Stimulated activated CD4-positive, alpha-beta T cell treated with anti-CD3 and anti-CD28 coated beads, Interleukin-12 subunit alpha, Interleukin-12 subunit beta, amount 100 ng/mL, for 48 hours (primary cell): Measurements from ENCODE around the gene RPTOR.
"Not testable (repeated sequence)": the region's sequence is repeated elsewhere in the genome, so short reads cannot be mapped to it uniquely, and the experiment has no call there.

ENCODE experiments used
- DNase-seq, 3 donors: peaks; one replicate each; pipeline ENCODE4 v3.0.0-alpha.2; 2020; ENCODE audit warnings: low read depth in 2 of 3, low spot score in 1 of 3

The RPTOR gene

DNA sequence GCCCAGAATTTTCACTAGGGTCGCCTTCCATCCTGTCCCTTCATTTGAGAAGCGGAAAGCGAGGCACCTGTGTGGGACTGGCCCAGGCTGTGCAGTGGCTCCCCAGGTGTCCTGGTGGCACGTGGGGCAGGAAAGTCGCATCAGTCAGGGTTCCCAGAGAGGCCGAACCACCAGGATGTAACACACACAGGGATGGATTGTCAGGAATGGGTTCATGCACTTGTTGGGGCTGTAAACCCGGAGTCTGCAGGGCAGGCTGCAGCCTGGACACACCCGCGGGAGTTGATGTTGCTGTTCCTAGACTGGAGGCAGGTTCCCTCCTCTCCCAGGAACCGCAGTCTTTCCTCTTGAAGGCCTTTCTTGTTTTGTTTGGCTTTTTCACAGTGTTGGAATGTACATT, 30.7 kb upstream of the RPTOR start:
- no peak for DNase-seq

DNA sequence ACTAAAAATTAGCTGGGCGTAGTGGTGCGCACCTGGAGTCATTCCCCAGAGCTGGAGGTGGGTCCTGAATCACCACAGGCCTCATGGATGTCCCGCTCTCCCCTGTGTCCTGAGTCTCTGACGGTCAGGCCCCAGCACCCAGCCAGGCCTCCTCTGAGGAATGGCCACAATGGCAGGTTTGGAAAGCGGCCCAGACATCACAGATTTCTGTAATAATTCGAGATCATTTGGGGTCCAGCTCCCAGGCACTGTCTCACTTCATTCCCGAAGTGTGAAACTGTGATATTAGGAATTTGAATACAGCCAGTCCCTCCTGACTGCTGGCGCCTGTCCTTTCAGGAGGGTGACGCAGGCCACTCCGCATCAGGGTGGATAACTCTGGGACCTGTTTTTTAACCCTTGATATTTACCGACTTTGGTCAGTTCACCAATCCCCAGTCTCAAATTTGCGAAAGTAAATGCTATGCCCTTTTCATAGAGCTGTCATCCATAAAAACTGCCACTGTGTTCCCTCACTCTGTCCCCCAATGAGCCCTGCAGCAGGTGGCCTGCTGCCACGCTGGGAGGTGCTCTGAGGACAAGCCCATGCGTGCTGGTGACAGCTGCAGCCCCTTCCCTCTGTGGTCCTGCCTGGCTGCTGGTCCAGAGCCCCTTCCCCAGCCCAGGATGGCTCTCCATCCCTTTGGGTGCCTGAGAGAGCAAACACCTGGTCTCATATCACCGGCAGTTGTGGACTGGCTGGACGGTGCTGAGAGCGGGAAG, 28.3 kb upstream of the RPTOR start:
- no peak for DNase-seq

DNA sequence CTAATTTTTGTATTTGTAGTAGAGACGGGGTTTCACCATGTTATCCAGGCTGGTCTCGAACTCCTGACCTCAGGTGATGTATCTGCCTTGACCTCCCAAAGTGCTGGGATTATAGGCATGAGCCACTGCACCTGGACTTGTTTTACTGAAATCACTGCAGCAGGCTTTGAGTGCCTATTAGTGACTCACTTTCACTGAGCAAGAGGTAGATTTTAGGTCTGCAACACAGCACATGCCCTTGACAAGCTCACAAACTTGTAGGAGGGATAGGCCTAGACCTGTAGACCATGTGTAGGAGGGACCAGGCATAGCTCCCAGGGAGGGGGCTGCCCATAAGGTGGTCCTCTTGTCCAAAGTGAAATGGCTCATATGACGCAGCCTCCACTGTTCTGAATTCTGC, 27.0 kb upstream of the RPTOR start:
- DNase-seq = no peak

DNA sequence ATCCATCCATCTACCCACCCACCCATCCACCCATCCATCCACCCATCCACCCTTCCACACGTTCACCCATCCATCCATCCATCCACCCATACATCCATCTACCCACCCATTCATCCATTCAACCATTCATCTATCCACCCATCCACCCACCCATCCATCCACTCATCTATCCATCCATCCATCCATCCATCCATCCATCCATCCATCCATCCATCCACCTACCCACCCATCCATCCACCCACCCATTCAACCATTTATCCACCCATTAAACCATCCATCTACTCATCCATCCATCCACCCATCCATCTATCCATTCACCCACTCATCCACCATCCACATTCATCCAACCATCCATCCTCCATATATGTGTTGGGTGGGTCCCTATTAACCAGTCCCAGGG, 26.2 kb upstream of the RPTOR start:
- no peak for DNase-seq

DNA sequence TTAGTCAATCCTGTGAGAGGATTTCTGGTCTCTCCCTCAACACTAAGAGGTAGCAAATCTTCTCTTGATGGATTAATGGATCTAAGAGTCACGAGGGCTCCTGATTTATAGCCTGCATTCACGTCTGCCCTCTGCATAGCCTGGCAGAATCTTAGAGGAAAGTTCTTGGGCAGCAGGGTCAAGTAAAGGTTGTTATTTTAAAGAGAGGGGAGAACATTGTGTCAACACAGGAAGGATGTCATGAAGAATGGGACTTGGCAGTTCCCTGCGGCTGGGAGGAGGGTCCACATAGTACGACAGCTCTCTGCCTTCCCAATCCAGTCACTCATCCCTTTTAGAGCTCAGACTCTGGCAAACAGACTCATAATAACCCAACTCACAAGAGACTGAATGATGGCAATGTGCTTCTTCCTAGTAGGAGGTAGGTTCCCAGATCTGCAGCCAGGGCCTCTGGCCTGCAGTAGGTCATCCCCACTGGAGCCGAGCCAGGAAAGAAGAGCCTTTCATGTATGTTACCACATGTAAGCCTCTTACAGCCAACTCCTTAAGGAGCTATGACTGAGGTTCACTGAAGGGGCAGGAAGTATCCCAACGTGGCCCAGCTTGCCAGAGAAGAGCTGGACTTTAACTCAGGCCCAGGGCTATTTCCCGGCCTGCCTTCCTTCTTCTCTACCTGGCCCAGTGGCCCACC, 25.4 kb upstream of the RPTOR start:
- DNase-seq = no peak

DNA sequence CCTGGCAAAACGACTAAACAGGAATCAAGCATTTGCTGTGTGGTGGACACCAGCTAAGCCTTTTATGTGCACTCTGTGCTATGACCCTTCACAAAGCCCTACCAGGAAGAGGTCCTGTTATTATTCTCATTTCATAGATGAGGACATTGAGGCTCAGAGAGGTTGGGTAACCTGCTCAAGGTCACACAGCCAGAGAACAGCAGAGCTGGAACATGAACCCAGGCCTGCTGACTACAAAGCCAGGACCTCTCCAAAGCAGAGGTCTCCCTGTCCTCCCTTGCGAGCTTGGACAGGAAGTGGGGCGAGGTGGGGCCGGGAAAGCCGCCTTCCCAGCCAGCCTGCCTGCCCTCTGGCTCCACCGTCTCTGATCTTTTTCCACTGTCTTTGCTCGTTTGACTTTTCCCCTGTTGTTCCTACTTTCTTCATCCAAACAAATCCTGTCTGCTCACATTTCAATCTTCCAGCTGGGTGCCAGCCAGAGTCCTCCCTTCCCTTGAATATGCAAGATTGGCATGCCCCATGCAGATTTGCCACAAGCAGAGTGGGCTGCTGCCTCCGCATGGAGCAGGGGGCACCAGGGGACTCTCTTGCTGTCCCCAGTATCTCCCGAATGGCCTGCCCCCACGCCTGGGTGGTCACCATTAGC, 23.7 kb upstream of the RPTOR start:
- DNase-seq = no peak

DNA sequence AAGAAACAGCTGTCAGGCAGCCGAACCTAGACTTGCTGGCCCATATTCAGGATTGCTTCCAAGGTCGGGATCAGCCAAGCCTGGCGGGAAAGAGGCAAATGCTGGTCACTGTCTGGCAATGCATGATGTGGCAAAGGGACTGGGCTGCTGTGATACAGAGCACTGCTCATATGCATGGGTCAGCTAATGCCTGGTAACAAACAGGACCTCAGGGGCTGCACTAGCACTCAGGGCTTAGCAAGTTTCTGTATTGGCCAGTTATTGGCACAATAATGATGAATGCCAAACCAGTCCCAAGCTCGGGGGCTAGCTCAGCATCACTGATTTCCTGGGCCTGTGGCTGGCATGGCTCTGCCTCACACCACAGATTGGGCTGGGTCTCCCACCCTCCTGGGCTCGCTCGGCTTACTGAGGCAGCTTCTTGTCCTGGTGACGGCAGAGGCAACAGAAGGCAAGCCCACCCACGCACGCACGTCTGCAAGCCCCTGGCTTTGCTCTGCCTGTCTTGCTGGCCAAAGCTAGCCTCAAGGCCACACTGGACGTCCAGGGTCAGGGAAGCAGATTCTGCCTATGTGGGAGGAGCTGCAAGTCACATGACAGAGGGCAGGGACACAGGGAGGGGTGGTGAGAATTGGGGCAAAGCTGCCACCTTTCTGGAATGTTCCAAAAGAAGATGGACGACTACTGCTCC, 21.4 kb upstream of the RPTOR start:
- DNase-seq = no peak

DNA sequence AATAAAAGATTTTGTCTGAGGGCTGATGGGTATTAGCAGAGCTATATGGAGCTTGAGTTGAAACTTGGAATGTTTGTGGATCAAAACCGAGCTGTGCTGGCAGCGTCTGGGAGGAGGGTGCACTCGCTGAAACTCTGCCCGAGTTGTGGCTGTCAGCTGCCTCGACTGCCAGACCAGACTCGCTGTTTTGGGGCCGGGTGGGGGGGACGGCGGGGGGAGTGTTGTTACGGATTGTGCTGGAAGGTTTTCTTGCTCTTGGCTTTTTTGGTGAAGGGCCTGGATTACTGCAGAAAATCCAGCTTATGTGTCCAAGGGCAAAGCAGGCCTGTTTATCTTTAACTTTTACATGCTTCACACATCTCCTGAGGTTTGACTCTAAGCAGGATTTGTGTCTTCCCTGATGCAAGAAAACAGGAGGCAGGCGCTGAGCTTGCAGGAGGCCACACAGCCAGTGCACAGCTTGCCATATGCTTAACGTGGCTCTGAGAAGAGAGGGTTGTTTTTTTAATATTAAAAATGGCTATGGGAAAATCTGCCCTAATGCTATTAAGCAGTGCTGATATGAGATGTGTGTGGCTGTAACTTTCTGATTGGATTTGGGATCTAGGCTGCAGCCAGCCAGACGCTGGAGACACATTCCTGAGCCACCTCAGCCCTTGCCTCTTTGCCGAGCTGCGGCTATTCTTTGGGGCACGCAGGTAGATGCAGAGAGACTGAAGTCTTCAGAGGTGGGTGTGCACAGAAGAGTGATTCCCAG, 20.5 kb upstream of the RPTOR start:
- no peak for DNase-seq

DNA sequence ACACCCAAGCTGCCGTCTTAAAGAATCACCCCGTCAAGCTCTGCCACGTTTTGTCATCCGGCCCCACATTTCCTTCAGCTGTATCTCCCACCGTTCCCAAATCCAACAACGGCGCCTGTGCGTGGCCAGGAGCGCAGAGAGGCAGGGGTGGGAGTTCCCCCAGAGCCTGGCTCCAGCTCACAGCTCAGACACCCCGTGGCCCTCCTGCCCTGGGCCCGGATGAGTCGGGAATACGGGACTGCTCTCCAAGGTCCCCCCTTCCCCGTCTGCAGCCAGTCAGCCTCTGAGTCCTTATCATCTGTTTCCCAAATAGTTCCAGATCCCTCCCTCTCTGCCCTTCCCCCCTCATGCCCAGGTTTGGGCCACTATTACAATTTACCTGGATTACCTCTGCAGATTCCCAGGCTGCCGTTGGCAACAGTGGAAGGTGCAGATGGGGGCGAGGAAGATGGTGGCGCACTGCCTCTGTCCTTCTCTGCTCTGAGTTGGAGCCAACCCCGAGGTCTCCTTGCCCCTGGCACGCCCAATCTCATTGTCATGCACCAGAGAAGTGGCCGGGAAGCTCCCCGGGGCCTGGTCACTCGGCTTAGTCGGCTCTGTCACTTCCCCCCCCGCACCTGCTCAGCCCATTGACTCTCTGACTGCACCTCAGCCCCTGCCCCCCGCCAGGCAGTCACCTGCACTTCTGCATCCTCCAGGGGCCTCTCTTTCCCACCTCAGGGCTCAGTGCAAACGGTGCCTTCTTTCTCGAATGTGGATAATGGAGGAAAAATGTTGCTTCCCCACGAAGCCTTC, 18.3 kb upstream of the RPTOR start:
- no peak for DNase-seq

DNA sequence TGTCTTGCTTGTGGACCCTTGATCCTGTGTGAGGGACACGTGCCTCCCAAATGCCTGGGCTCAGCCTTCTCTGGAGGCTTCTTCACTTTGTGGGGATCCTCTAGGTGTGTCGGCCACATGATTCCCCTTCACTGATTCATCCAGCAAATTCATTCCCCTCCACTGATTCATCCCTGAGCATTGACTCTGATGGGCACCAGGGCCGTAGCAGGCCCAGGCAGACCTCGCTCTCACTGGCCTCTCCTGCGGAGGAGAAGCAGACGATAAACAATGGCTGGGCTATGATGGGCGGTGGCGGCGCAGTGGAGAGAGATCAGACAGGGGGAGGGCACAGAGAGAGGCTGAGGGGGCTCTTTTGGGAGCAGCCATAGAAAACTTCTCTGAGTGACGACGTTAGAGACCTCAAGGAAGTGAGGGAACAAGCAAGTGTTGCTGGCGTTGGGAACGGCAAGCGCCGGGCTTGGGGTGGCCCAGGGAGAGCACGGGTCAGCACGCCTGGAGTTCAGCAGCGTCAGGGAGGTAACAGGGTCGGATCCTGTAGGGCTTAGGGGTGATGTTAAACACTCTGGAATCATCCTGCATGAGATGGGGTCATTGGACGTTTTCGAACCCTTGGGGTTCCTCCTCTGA, 17.5 kb upstream of the RPTOR start:
- DNase-seq = no peak

DNA sequence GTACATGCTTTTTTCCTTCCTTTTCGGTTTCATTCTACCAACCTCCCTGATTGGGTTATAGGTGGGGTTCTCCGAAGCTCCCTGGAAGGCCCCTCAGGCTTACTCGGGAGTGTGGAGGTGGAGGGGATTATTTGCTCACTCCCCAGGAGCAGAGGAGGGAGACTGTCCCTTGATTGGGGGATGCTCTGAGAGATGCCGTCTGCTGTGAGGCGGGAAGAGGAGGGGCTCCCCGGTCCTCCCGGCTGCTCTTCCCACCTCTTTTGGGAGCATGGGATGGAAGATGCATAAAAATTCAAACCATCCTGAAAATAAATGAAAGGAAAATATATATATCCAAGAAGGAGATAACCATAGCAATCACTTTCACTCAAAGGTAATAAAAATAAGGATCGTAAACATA, 16.1 kb upstream of the RPTOR start:
- DNase-seq = no peak

DNA sequence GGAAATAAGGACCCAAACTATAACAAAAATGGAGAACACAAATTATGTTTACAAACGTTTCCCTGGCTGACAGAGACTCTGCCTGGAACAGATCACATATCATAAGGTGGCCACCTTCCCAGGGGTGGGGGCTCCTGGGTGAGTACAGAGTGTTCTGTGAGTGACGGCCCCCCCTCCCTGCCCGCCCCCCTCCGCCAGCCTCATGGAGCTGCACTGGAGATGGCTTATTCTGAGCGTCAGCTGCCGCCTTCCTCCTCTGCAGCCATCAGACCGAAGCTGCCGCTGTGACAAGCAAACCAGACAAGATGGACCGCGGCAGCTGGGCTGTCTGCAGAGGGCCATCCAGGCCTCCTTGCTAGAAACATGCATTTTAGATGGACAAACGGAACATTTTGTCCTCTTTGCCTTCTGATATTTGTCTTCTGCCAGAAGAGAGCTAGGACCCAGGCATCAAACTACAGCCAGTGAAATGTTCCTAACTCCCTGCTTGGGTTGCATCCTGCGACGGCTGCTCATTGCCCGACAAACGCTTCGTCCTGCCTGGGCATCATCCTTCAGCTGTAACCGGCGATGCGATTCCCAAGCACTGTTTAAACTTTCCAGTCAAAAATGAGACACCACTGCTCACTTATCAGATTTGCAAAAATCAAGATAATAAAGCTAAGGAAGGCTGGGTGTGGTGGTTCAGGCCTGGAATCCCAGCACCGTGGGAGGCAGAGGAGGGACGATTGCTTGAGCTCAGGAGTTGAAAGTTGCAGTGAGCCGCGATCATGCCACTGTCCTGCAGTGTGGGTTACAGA, 15.3 kb upstream of the RPTOR start:
- no peak for DNase-seq

DNA sequence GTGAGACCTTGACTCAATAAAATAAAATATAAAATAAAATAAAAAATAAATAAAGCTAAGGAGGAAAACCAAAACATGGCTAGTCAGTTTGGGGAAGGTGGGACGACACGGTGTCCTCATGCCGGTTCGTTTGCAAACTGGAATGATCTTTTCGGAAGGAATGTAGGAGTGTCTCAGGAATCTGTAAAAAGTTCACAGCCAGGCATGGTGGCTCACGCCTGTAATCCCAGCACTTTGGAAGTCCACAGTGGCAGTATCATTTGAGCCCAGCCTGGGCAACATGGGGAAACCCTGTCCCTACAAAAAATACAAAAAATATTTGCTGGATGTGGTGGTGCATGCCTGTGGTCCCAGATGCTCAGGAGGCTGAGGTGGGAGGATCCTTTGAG, 14.7 kb upstream of the RPTOR start:
- DNase-seq = no peak

DNA sequence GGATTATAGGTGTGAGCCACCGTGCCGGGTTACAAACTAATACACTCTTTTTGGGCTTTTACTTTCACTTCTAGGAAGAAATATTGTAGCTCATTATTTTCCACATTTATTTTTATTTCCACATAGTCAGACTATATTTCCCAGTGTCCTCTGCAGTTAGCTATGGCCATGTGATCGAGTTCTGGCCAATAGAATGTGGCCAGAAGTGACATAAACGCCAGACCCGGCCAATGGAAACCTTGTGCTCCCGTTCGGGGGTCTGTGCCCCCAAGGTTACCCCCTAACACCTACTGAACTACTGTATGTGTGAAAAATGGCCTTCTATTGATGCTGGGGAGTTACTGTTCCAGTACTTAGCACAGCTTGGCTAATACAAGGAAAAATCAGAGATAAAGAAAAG, 13.2 kb upstream of the RPTOR start:
- DNase-seq = no peak

DNA sequence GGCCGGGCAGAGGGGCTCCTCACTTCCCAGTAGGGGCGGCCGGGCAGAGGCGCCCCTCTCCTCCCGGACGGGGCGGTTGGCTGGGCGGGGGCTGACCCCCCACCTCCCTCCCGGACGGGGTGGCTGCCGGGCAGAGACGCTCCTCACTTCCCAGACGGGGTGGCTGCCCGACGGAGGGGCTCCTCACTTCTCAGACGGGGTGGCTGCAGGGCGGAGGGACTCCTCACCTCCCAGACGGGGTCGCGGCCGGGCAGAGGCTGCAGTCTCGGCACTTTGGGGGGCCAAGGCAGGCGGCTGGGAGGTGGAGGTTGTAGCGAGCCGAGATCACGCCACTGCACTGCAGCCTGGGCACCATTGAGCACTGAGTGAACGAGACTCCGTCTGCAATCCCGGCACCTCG, 7.3 kb upstream of the RPTOR start:
- DNase-seq = not testable (repeated sequence)

DNA sequence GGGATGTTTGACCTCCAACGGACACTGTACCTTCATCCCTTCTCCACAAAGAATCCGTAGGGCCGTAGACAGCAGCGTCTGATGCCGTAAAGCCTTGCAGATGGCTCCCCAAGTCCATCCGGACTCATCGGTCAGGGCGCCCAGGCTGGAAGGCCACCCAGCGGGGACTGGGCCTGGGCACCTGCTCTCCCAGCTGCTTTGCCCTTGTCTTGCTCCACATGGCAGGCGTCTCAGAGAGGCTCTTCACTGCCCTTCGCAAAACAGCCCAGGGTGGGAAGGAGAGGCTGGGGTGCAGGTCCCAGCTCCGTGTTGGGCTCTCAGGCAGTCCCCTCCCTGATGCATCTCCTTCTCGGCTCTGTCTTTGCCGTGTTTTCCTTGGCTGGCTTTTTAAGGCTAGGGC, 6.2 kb upstream of the RPTOR start:
- no peak for DNase-seq

DNA sequence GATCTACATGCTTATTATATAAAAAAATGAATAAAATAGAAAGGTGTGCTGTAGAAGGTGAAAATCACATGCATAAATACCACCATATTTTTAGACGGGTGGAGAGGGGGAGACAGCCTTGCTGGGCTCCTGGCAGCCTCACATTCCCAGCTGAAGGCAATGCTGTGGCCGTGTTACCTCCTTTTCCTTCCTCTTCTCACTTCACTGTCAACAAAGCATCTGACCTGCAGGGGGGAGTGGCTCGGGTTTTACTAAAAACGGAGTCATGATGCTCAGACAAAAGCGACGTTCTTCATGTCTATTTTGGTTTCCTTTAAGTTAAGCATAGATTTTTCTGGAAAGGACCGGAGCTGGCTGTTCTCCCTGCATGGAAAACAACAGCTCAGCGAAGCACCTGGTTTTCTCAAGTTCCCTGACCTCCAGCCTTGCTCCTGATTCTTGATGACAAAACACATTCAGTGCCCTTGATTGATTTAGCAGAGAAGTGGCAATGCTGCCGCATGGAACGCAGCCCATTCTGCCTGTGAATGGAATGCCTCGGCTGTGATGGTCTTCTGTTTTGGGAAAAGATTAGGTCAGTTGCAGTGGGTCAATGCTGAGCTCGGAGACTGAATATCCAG, 5.5 kb upstream of the RPTOR start:
- no peak for DNase-seq

DNA sequence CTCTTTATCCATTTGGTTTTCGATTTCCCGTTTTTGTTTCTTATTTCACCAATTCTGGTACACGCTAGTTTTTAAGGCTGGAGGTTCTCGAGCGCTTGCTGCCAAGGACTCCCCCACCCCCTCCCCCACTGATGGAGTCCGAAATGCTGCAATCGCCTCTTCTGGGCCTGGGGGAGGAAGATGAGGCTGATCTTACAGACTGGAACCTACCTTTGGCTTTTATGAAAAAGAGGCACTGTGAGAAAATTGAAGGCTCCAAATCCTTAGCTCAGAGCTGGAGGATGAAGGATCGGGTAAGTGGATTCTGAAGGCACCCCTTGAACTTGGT, 825 bp downstream of the RPTOR start:
- DNase-seq = no peak

DNA sequence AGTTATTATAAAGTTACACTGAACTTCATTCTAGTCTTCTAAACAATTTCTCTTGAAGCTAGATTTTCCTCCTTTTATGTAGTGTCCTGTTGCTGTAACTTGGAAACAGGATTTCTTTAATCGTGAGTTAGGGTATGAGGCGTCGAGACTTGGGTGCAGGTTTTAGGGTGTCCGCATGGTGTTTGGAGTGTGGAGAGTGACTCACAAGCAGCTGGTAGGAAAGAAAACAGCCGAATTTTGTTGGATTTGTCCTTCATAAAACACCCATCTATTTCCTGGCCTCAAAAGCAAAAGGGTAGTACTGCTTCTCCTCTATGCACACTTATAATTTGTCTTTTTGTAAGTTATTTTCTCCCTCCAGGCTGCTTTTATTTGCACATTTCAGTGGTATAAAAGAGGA, 1.6 kb downstream of the RPTOR start:
- DNase-seq = no peak
